GM19043 (cell line): ENCODE data around the gene SELENOH.
A peak's percentile ranks its signal among the peaks of the same experiment; 100 is the strongest.

ENCODE experiments used
- ATAC-seq: cut with Tn5 transposase; IDR thresholded peaks from one replicate; pipeline ENCODE4 v1.9.1; 2021; ENCODE audit warnings: low read depth; ENCODE audit not compliant: unreplicated experiment

The SELENOH gene

DNA sequence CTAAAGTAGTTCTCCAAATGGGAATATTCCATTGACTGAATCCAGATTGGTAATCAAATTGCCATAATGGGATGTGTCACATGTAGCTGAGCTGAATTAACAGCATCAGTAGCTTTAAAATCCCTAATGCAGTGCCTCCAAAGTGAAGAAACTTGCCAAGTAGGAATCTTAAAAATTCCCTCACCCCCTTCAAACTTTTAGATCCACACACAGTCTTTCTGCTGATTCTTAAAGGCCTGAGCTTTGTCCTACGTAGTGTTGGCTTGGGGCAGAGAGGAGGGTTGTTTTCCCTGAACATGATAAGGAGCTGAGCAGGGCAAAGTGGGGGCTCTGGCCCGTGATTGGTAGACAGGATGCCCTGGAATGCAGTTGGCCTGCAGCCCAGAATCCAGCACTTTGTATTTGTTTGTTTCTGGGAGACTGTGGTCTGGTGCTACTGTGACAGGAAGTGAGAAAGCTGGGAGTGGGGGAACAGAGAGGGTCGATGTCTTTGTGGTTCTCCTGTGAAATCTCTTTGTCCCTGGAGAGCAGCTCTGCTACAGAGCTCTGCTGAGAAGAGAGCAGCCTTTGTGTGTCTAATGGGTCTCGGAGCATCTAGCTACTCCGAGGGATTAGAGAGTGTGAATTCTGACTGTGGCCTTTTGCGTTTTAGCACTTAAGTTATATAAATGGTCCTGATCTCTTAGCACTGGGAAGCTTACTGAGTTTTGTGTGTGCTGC lies 37.2 kb downstream of the SELENOH start:
- ATAC-seq, result no peak

DNA sequence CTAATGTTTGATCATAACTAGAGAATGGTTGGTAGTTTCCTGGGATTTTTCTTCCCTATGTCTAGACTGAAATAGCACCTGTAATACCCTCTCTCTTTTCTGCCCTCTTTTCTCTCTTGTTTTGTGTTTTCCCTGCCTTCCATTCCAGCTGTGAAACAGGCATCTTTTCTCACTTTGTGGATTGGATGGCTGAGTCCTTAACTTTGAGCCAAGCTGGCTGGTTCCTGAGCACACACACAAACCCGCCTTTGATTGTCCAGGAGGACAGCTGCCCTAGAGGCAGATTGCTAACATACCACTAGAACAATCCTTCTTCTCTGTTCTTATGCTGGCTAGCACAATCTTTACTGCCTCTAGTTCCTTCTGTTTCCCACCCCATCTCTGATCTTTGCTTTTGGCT lies 38.0 kb downstream of the SELENOH start:
- ATAC-seq, result no peak

DNA sequence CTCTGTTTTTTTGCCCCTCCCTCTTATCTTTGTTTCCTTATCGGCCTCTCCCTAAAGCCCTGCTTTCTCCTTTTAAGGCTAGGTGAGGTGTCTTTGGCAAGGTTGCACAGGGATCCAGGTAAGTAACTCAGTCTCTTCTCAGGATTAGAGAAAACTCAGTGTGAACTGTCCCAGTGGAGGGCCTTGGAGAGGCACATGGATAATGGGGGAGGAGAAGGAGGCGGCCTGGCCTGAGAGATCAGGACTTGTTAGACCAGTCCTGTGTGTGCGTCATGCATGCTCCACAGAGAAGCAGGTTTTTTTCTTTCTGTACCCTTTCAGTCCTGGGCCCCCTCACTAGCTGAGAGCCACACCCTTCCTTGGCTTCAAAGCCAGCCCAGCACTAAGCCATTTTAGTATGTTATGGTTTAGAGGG lies 40.2 kb downstream of the SELENOH start:
- no peak for ATAC-seq

DNA sequence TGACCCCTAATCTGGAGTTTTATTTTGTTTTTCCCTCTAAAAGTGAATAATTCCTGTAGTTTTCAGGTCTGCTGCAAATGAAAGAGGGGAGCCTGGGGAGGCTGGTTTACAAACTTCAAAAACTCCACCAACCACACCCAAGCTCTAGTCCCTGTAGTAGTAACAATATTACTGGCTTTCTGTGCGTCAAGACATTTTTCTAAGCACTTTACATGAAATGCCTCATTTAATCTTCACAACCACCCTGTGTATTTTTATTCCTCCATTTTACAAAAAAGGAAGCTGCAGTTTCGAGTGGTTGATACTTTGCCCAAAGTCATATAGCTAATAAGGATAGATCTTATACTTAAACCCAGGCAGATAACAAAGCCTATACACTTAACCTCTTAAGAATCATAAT lies 43.8 kb downstream of the SELENOH start:
- ATAC-seq, result no peak

DNA sequence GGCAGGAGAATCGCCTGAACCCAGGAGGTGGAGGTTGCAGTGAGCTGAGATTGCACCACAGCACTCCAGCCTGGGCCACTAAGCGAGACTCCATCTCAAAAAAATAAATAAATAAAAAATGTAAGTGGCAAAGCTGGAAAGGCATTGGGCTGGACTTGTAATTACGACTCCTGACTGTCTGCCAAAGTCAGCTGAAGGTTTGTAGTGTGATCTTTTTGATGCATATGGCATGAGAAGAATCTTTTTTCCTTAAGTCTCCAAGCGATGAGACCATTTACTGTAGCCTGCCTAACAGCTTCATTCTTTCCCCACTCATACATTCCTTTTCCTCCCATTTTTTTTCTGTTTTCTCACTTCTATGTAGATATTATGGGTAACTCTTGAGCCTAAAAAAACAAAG lies 45.1 kb downstream of the SELENOH start:
- ATAC-seq, result no peak

DNA sequence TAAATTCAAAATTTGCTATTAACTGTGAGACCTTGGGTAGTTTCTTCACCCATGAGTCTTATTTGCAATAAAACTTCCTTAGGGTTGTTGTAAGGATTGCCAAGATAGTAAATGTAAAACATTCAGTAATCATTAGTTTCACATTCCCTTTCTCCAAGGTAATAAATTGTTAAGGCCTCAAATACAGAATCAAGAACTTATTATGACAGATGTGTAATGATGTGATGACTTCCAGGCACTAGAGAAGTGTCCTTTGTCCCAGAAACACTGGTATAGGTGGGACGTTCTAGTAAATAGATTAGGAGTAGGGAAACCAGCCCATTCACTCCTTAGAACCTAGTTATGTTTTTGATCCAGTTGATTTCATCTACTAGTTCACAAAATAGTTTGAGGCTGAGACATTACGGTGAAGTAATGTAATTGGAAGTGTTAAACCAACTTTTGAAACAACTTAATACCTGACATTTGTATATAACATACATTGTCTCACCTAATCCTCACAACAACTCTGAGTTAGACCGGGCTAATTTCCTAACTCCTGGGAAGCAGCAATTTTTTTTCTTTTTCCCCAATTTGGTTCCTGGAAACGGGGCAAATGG lies 45.8 kb downstream of the SELENOH start:
- no peak for ATAC-seq

DNA sequence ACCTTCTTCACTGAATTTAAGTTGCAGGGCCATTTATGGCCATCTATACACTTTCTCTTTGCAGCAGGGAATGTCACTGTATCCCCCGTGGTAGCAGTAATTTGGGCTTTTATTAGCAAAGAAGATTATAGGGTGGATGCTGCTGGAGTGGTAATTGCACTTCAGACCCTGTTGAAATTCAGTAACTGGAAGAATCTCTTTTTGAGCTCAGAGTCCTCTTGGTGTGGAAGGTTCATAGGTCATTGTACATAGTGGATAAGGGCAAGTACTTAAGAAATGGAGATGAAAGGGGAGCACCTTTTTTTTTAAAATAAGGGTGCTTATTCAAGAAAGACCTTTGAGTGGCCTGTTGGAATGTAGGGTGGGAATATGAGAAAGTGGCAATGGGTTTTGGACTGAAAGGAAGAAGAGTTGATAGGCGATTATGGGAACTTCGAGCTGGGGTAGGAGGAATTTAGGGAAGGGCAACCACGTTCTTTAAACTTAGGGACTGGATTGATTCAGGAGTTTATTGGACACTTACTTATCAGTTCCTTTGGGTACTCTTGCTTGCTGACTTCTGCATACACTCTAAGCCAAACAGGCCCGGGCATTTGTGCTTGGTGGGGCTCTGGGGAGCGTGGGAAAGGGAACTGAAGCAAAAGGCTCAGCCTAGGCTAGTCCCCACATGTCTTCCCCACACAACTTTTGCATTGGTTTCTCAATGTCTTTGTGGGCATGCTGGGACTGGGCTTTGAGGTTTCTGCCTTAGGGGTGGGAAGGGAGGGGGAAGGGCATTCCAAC lies 46.8 kb downstream of the SELENOH start:
- ATAC-seq, result peak; percentile 40

DNA sequence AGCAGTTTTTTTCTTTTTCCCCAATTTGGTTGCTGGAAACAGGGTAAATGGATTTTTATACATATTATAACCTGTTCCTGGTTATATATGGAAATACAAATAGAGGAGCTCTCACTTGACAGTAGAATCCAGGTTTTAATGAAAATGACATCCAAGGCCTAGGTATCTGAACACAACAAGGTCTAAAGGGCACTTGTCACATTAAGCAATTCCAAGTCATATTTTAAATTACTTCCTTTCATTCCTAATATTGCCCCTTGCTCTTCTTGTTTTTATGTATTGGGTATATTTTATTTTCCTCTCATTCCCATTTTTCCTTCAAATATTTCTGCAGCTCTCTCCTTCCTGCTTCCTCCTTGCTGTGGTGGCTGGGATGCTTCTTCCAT lies 47.4 kb downstream of the SELENOH start:
- no peak for ATAC-seq

DNA sequence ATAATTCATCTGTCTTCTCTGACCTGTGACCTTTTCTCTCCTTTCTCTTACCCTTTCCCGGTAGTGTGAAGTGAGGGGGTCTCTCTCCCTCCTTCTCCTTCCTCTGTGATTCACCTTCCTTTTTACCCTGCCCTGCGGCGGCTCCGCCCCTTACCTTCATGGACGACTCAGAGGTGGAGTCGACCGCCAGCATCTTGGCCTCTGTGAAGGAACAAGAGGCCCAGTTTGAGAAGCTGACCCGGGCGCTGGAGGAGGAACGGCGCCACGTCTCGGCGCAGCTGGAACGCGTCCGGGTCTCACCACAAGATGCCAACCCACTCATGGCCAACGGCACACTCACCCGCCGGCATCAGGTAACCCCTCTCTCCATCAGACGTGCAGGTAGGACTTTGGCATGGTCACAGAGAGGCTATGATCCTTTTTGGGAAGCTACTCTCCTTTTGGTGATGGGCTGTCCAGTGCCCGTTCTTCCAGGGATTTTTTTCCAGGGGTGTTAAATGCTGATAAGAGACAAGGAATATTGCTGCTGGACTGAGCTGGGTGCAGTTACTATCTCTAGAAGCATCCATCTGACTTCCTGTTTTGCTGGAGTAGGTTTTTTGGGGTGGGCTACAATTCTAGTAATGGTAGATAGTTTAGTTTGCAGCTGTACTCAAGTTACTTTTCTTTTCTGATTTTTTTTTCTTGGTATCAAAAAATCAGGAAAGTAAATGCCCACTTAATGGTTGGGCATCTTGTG lies 50.2 kb downstream of the SELENOH start:
- peak; percentile 3 for ATAC-seq

DNA sequence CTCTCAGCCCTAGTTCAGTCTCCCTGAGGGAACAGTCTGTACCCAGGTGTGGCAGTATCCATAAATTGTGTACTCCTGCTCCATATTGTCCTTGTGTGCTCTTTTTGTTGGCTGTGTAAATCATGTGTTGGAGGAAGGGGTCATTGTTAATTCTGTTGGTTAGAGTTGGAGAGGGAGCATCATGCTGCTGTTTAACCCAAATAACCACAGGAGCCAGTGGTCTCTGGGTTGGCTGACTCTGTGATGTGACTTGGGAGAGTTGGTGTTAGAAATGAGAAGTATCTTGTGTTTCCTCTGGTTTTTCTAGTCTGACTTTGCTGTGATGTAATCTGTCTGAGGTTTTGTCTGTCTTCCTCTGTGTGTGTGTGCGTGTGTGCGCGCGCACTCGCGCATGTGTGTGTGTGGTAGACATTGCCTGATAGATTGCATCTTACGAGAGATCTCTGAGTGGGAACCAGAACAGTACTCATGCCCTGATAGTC lies 50.8 kb downstream of the SELENOH start:
- peak; percentile 74 for ATAC-seq

DNA sequence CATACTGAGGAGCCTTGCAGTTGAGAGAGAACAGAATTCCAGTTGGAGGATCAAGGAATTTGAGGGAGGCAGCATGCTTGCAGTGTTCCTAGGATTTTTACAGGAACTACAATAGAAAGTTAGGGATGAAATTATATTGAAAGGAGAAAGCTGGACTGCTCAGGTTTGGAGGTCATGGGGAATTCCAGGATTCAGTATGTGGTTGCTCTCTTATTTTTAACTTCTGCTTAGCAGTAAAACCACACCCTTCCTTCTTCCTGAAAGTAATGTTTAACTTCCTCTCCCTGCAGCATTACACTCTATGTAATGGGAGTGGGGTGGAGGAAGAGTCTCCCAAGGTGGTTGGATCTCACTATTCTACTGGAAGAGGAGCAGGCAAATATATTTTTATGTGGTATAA lies 51.6 kb downstream of the SELENOH start:
- ATAC-seq, result no peak
